IgD-negative memory B cell (primary cell): ENCODE data around the gene DTD2. TPM values are rescaled to one million over a fixed set of nuclear protein-coding genes. Genes with fewer than 3 reads are reported as not detected.

ENCODE experiments used
- H3K27ac Mint-ChIP-seq, 3 donors: one replicate each; pipeline ENCODE4 v1.8.0; 2020 to 2022; ENCODE audit warnings: mild to moderate bottlenecking in 3 of 3, mixed read lengths in 3 of 3, moderate library complexity in 1 of 3
- H3K27me3 Mint-ChIP-seq: one replicate; pipeline ENCODE4 v1.8.0; 2021; ENCODE audit warnings: mixed read lengths
- H3K36me3 Mint-ChIP-seq: one replicate; pipeline ENCODE4 v1.8.0; 2020; ENCODE audit warnings: mild to moderate bottlenecking, mixed read lengths
- H3K4me1 Mint-ChIP-seq, 3 donors: one replicate each; pipeline ENCODE4 v1.8.0; 2020 to 2022; ENCODE audit warnings: mixed read lengths in 3 of 3, mild to moderate bottlenecking in 1 of 3
- H3K4me3 Mint-ChIP-seq, 4 donors: one replicate each; pipeline ENCODE4 v1.8.0; 2020 to 2022; ENCODE audit warnings: mild to moderate bottlenecking in 4 of 4, mixed read lengths in 4 of 4, moderate library complexity in 3 of 4
- H3K9me3 Mint-ChIP-seq, 3 donors: one replicate each; pipeline ENCODE4 v1.8.0; 2020 to 2021; ENCODE audit warnings: mixed read lengths in 3 of 3, mild to moderate bottlenecking in 1 of 3
- polyA plus RNA-seq: library from polyadenylated mRNA; unstranded; fragments of 300-500 nt; fragmentation: Illumina TruSeq; gene quantifications from one replicate; pipeline ENCODE4 v1.2.3, GENCODE V29; 2021

DTD2 gene
- polyA plus RNA-seq, 1 donor from 2014 or later: 22.1 TPM

- no peaks in the 10 kb centered on the region for H3K4me1 Mint-ChIP-seq
- no peak overlapping the region for H3K27ac Mint-ChIP-seq
- H3K4me3 Mint-ChIP-seq: no peak overlapping the region
- peaks cover 0 to 7% (median 6%) of the 10 kb centered on the region in 3 donors for H3K9me3 Mint-ChIP-seq
- no peaks in the 10 kb centered on the region for H3K27me3 Mint-ChIP-seq
- peaks cover 7% of the 10 kb centered on the region for H3K36me3 Mint-ChIP-seq
Observed at GRCh38 chr14:31428011-31428410, 29.3 kb downstream of the DTD2 start.

DNA sequence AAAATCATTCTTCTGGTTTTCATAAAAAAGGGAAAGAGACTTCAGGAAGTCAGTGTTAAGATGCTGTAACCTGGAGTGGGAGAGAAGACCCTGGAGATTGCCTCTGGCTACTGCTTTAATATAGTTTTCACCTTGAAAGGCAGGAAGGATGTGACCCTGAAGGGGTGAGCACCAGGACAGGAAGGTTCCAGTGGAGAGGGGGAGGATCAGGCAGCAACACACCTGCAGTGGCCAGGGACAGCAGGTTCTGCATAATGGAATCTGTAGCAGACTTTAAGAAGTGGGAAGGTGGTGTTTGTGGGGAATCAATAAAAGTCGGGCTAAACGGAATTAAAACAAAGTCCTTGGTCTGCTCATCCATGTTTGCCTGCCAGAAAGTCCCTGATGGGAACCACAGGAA lies 30.6 kb downstream of the DTD2 start:
- Mint-ChIP-seq H3K9me3 (no peaks in the 10 kb centered on the region), H3K36me3 (no peaks in the 10 kb centered on the region), H3K4me1 (no peaks in the 10 kb centered on the region), H3K27ac (no peak overlapping the region), H3K27me3 (no peaks in the 10 kb centered on the region), H3K4me3 (no peak overlapping the region)

DNA sequence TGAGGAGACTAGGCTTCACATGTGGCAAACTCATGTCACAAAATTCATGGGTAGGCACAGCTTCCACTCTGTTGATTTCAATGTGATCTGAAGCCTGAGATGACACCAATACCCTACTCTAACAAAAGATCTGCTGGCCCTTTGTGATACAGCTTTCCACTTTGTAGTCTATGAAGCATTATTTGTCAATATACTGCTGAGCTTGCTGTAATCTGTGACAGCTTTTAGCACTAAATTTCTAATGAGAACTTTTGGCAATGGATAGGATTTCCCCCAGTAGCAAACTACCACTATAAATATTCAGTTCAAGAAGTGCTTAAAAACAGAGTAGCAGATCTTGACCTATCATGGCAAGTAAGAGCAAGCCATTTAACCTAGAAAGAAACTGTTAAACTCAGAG lies 31.4 kb downstream of the DTD2 start:
- Mint-ChIP-seq H3K27ac (no peak overlapping the region), H3K36me3 (no peaks in the 10 kb centered on the region), H3K4me3 (no peak overlapping the region), H3K4me1 (peaks cover 0 to 5% (median 2%) of the 10 kb centered on the region in 3 donors), H3K9me3 (no peaks in the 10 kb centered on the region), H3K27me3 (no peaks in the 10 kb centered on the region)

GRCh38 chr14:31421200-31421599 lies 36.1 kb downstream of the DTD2 start:
- no peaks in the 10 kb centered on the region for H3K9me3 Mint-ChIP-seq
- H3K4me1 Mint-ChIP-seq: peaks cover 13 to 16% (median 15%) of the 10 kb centered on the region in 3 donors
- H3K27me3 Mint-ChIP-seq: no peaks in the 10 kb centered on the region
- H3K36me3 Mint-ChIP-seq: peaks cover 1% of the 10 kb centered on the region
- H3K4me3 Mint-ChIP-seq: peak overlapping the region; percentile 93 to 99 (median 98)
- peak overlapping the region in 2 of 3 donors; percentile 49 to 93 for H3K27ac Mint-ChIP-seq

GRCh38 chr14:31420319-31421111 lies 36.8 kb downstream of the DTD2 start, which contains the start of gene HEATR5A:
TSS of gene HEATR5A (minus strand) at chr14:31420550. CDS start at chr14:31402975, 17,575 bp downstream.
- peaks cover 1% of the 10 kb centered on the region for H3K36me3 Mint-ChIP-seq
- H3K27me3 Mint-ChIP-seq: no peaks in the 10 kb centered on the region
- peaks cover 13 to 16% (median 15%) of the 10 kb centered on the region in 3 donors for H3K4me1 Mint-ChIP-seq
- no peaks in the 10 kb centered on the region for H3K9me3 Mint-ChIP-seq
- H3K4me3 Mint-ChIP-seq: peak within 1 kb of the TSS; percentile 93 to 99 (median 98)
- H3K27ac Mint-ChIP-seq: peak within 1 kb of the TSS; percentile 49 to 96 (median 93)

DNA sequence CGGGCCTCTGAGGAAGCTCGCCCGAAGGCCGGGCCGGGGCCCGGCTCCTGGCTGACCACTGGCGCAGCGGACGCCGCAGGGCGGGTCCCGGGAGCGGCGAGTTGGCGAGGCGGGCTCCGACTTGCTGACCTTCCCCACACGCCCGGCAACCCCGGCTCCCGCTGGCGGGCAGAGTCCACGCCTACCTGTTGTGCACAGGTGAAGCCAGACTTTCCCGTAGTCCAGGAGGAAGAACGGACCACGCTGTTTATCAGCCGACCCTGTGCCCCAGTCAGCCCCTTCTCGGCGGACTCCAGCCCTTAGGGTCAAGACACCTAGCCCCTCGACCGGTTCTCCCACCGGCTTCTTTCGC lies 37.4 kb downstream of the DTD2 start:
- Mint-ChIP-seq H3K9me3 (no peaks in the 10 kb centered on the region), H3K36me3 (peaks cover 1% of the 10 kb centered on the region), H3K27me3 (no peaks in the 10 kb centered on the region), H3K4me1 (peaks cover 13 to 18% (median 15%) of the 10 kb centered on the region in 3 donors), H3K27ac (peak overlapping the region; percentile 49 to 96 (median 93)), H3K4me3 (peak overlapping the region; percentile 93 to 99 (median 98))

- Mint-ChIP-seq H3K27me3 (no peaks in the 10 kb centered on the region), H3K4me1 (peaks cover 16 to 20% (median 17%) of the 10 kb centered on the region in 3 donors), H3K27ac (no peak overlapping the region), H3K36me3 (peaks cover 1% of the 10 kb centered on the region), H3K9me3 (no peaks in the 10 kb centered on the region), H3K4me3 (peak overlapping the region; percentile 90 to 99 (median 96))
Observed at GRCh38 chr14:31419179-31419966, 37.9 kb downstream of the DTD2 start.

DNA sequence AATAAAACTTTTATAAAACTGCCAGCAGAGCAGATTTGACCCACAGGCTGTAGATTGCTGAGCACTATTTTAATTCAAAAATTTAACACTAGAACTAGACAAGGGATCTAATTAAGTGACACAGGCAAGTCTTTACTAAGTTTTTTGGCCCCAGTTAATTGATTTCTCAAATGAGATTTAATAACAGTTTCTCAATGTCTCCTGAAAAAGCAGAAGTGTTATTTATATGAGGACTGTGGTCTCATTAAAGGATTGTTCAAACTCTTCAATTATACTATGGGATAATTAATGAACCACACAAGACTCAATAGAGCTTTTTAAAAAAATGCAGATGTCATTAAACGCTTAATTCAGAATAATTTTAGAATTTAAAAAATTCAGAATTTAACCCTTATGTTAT lies 38.9 kb downstream of the DTD2 start:
- Mint-ChIP-seq H3K4me3 (peak overlapping the region in 2 of 4 donors; percentile 3 to 93), H3K36me3 (peaks cover 1% of the 10 kb centered on the region), H3K27ac (no peak overlapping the region), H3K4me1 (peaks cover 17 to 25% (median 23%) of the 10 kb centered on the region in 3 donors), H3K9me3 (no peaks in the 10 kb centered on the region), H3K27me3 (no peaks in the 10 kb centered on the region)

- Mint-ChIP-seq H3K36me3 (peaks cover 4% of the 10 kb centered on the region), H3K4me1 (peaks cover 22 to 39% (median 36%) of the 10 kb centered on the region in 3 donors), H3K9me3 (no peaks in the 10 kb centered on the region), H3K27ac (no peak overlapping the region), H3K4me3 (peak overlapping the region in 1 of 4 donors; percentile 2), H3K27me3 (no peaks in the 10 kb centered on the region)
Observed at GRCh38 chr14:31414190-31414833, 43.0 kb downstream of the DTD2 start.

DNA sequence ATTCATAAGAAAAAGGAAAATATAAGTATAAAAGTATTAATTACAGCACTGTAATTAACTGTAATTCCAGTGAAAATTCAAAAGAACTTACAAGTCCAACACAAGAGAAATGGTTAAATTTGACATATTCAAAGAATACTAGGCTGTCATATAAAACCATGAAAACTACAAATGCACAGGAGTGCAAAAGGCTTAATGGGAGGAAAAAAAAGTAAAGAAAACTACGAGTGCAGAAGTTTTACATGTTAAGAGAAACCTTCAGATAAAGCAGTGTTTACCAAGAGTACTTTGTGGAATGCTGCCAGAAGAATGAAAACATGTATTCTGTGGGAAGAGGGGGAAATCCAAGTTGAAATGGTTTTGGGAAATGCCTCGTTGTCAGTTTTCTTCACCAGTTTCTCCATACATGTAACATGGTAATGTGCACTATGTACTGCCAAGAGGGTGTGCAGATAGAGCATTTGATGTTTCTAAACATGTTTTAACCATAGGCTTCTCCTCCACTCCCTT lies 46.0 kb downstream of the DTD2 start:
- H3K36me3 Mint-ChIP-seq: peaks cover 4% of the 10 kb centered on the region
- H3K27me3 Mint-ChIP-seq: no peaks in the 10 kb centered on the region
- no peak overlapping the region for H3K27ac Mint-ChIP-seq
- H3K9me3 Mint-ChIP-seq: no peaks in the 10 kb centered on the region
- H3K4me3 Mint-ChIP-seq: no peak overlapping the region
- peaks cover 13 to 29% (median 27%) of the 10 kb centered on the region in 3 donors for H3K4me1 Mint-ChIP-seq

DNA sequence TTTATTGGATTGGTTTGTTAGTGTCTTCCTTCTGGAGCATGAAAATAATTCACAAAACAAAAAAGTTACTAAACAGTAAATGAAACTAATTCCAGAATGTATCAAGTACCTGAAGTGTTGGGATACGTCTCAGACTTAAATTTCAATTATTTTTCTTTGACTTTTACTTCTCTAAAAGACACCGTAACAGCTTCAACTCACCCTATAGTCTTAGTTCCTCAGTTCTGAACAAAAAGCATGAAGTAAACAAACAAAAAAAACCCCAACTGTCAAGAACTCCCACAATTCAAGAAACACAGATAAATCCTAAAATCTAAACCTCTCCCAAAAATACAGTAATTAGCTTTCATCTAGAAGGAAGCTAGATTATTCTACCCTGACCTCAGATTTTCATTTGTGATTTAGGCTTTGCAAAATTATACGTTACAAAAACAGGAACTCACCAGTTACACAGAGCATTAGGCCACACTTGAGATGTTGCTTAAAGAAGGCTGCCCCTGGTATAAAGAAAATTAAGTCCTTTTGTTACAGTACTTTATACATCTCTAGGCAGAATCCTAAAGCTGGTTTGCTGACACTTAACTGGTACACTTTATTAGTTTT lies 47.2 kb downstream of the DTD2 start:
- Mint-ChIP-seq H3K36me3 (peaks cover 4% of the 10 kb centered on the region), H3K4me1 (peaks cover 13 to 35% (median 26%) of the 10 kb centered on the region in 3 donors), H3K27ac (peak overlapping the region; percentile 8 to 93 (median 72)), H3K9me3 (no peaks in the 10 kb centered on the region), H3K27me3 (no peaks in the 10 kb centered on the region), H3K4me3 (peak overlapping the region; percentile 28 to 91 (median 68))

GRCh38 chr14:31408421-31408820 lies 48.9 kb downstream of the DTD2 start:
- H3K36me3 Mint-ChIP-seq: peaks cover 4% of the 10 kb centered on the region
- no peaks in the 10 kb centered on the region for H3K27me3 Mint-ChIP-seq
- H3K4me1 Mint-ChIP-seq: peaks cover 13 to 25% (median 18%) of the 10 kb centered on the region in 3 donors
- H3K9me3 Mint-ChIP-seq: no peaks in the 10 kb centered on the region
- peak overlapping the region in 1 of 4 donors; percentile 27 for H3K4me3 Mint-ChIP-seq
- H3K27ac Mint-ChIP-seq: peak overlapping the region in 1 of 3 donors; percentile 51

GRCh38 chr14:31405599-31406232 lies 51.6 kb downstream of the DTD2 start:
- no peak overlapping the region for H3K4me3 Mint-ChIP-seq
- H3K4me1 Mint-ChIP-seq: peaks cover 11 to 17% (median 13%) of the 10 kb centered on the region in 3 donors
- no peak overlapping the region for H3K27ac Mint-ChIP-seq
- H3K36me3 Mint-ChIP-seq: peaks cover 3% of the 10 kb centered on the region
- no peaks in the 10 kb centered on the region for H3K27me3 Mint-ChIP-seq
- no peaks in the 10 kb centered on the region for H3K9me3 Mint-ChIP-seq

DNA sequence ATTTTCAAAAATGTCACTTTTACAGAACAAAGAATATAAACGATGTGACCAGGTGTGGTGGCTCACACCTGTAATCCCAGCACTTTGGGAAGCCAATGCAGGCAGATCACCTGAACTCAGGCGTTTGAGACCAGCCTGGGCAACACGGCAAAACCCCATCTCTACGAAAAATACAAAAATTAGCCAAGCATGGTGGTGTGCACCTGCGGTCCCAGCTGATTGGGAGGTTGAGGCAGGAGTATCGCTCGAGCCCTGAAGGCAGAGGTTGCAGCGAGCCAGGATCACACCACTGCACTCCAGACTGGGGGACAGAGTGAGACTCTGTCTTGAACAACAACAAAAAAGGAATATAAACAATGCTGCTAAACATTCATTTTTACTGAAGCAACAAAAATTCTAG lies 52.2 kb downstream of the DTD2 start:
- peaks cover 3% of the 10 kb centered on the region for H3K36me3 Mint-ChIP-seq
- no peak overlapping the region for H3K27ac Mint-ChIP-seq
- H3K9me3 Mint-ChIP-seq: no peaks in the 10 kb centered on the region
- H3K4me3 Mint-ChIP-seq: no peak overlapping the region
- H3K27me3 Mint-ChIP-seq: no peaks in the 10 kb centered on the region
- peaks cover 7 to 12% (median 7%) of the 10 kb centered on the region in 3 donors for H3K4me1 Mint-ChIP-seq
